Muscle layer of duodenum (tissue), 2 donors: ENCODE data around the gene TMEM176B.

Experiments
- H3K27ac ChIP-seq: one replicate; pipeline ENCODE4 v1.7.0; 2013; ENCODE audit warnings: mild to moderate bottlenecking, low read length
- H3K27me3 ChIP-seq: one replicate; pipeline ENCODE4 v1.7.0; 2013; ENCODE audit warnings: low read depth, mild to moderate bottlenecking, control low read depth, low read length
- H3K36me3 ChIP-seq, 2 donors: one replicate each; pipeline ENCODE4 v1.7.0; 2013; ENCODE audit warnings: low read length in 2 of 2, control low read depth in 1 of 2, mild to moderate bottlenecking in 1 of 2; ENCODE audit not compliant: insufficient read depth in 2 of 2, control insufficient read depth in 1 of 2
- H3K4me1 ChIP-seq, 2 donors: one replicate each; pipeline ENCODE4 v1.7.0; 2013; ENCODE audit warnings: low read length in 2 of 2, mild to moderate bottlenecking in 2 of 2, control low read depth in 1 of 2, moderate library complexity in 1 of 2; ENCODE audit not compliant: insufficient read depth in 2 of 2, control insufficient read depth in 1 of 2
- H3K4me3 ChIP-seq, 2 donors: one replicate each; pipeline ENCODE4 v1.7.0; 2013; ENCODE audit warnings: low read length in 2 of 2, low read depth in 1 of 2, mild to moderate bottlenecking in 1 of 2
- H3K9me3 ChIP-seq, 2 donors: one replicate each; pipeline ENCODE4 v1.7.0; 2013; ENCODE audit warnings: low read length in 2 of 2, control low read depth in 1 of 2, mild to moderate bottlenecking in 1 of 2; ENCODE audit not compliant: control insufficient read depth in 1 of 2
- donor health status: healthy.

The TMEM176B gene

GRCh38 chr7:150801242-150801945 lies 1.2 kb upstream of the TMEM176B start:
- peaks cover 4% of the 10 kb centered on the region for H3K27me3 ChIP-seq
- H3K4me1 ChIP-seq, result peaks cover 9 to 11% of the 10 kb centered on the region in 2 donors
- peaks cover 10 to 12% of the 10 kb centered on the region in 2 donors for H3K9me3 ChIP-seq
- peak overlapping the region; percentile 57 to 75 for H3K4me3 ChIP-seq
- H3K27ac ChIP-seq, result peak overlapping the region; percentile 45
- H3K36me3 ChIP-seq, result peaks cover 17 to 24% of the 10 kb centered on the region in 2 donors

GRCh38 chr7:150800581-150801241 lies 547 bp upstream of the TMEM176B start, which contains the start of gene TMEM176A:
Gene TMEM176A (plus strand): TSS chr7:150800769. CDS start chr7:150801551, 782 bp downstream.
- Histone ChIP-seq H3K36me3 (peaks cover 16 to 18% of the 10 kb centered on the region in 2 donors), H3K4me3 (peak within 1 kb of the TSS; percentile 73 to 75), H3K9me3 (peaks cover 4 to 8% of the 10 kb centered on the region in 2 donors), H3K27me3 (peaks cover 4% of the 10 kb centered on the region), H3K27ac (peak within 1 kb of the TSS; percentile 53), H3K4me1 (peaks cover 9 to 11% of the 10 kb centered on the region in 2 donors)

- H3K27ac ChIP-seq, result peak overlapping the region; percentile 53
- H3K4me3 ChIP-seq, result peak overlapping the region; percentile 73 to 75
- H3K9me3 ChIP-seq, result peaks cover 0 to 2% of the 10 kb centered on the region in 2 donors
- H3K27me3 ChIP-seq, result peaks cover 4% of the 10 kb centered on the region
- peaks cover 9 to 11% of the 10 kb centered on the region in 2 donors for H3K4me1 ChIP-seq
- H3K36me3 ChIP-seq, result peaks cover 2 to 13% of the 10 kb centered on the region in 2 donors
Observed at GRCh38 chr7:150799156-150799555, 1.0 kb downstream of the TMEM176B start.

GRCh38 chr7:150797661-150798060 lies 2.5 kb downstream of the TMEM176B start:
- Histone ChIP-seq H3K4me3 (no peak overlapping the region), H3K27me3 (peaks cover 4% of the 10 kb centered on the region), H3K4me1 (peaks cover 9 to 11% of the 10 kb centered on the region in 2 donors), H3K27ac (no peak overlapping the region), H3K9me3 (peaks cover 0 to 2% of the 10 kb centered on the region in 2 donors), H3K36me3 (peaks cover 0 to 16% of the 10 kb centered on the region in 2 donors)

GRCh38 chr7:150793569-150794238 lies 6.5 kb downstream of the TMEM176B start:
- Histone ChIP-seq H3K4me3 (no peak overlapping the region), H3K9me3 (peaks cover 0 to 2% of the 10 kb centered on the region in 2 donors), H3K27me3 (no peaks in the 10 kb centered on the region), H3K36me3 (peaks cover 10 to 27% of the 10 kb centered on the region in 2 donors), H3K27ac (no peak overlapping the region), H3K4me1 (peaks cover 0 to 5% of the 10 kb centered on the region in 2 donors)

GRCh38 chr7:150791746-150792452 lies 8.3 kb downstream of the TMEM176B start:
- peaks cover 0 to 2% of the 10 kb centered on the region in 2 donors for H3K9me3 ChIP-seq
- peaks cover 13 to 23% of the 10 kb centered on the region in 2 donors for H3K4me1 ChIP-seq

GRCh38 chr7:150791304-150791703 lies 8.9 kb downstream of the TMEM176B start:
- peaks cover 15 to 25% of the 10 kb centered on the region in 2 donors for H3K4me1 ChIP-seq
- H3K4me3 ChIP-seq, result no peak overlapping the region
- H3K27ac ChIP-seq, result no peak overlapping the region
- no peaks in the 10 kb centered on the region for H3K27me3 ChIP-seq
- peaks cover 0 to 2% of the 10 kb centered on the region in 2 donors for H3K9me3 ChIP-seq
- peaks cover 10 to 27% of the 10 kb centered on the region in 2 donors for H3K36me3 ChIP-seq

More at GRCh38 chr7:150791746-150792452, 8.3 kb downstream of the TMEM176B start:
- peaks cover 10 to 27% of the 10 kb centered on the region in 2 donors for H3K36me3 ChIP-seq
- H3K27me3 ChIP-seq, result no peaks in the 10 kb centered on the region
- H3K27ac ChIP-seq, result no peak overlapping the region
- no peak overlapping the region for H3K4me3 ChIP-seq

GRCh38 chr7:150790416-150791075 lies 9.6 kb downstream of the TMEM176B start:
- Histone ChIP-seq H3K27ac (no peak overlapping the region), H3K4me3 (no peak overlapping the region), H3K36me3 (peaks cover 10 to 21% of the 10 kb centered on the region in 2 donors)

GRCh38 chr7:150788474-150789269 lies 11.5 kb downstream of the TMEM176B start:
- Histone ChIP-seq H3K4me1 (peaks cover 31 to 34% of the 10 kb centered on the region in 2 donors), H3K4me3 (no peak overlapping the region), H3K27ac (peak overlapping the region; percentile 82), H3K27me3 (no peaks in the 10 kb centered on the region), H3K9me3 (no peaks in the 10 kb centered on the region), H3K36me3 (peaks cover 10 to 16% of the 10 kb centered on the region in 2 donors)

More at GRCh38 chr7:150790416-150791075, 9.6 kb downstream of the TMEM176B start:
- Histone ChIP-seq H3K9me3 (no peaks in the 10 kb centered on the region), H3K27me3 (no peaks in the 10 kb centered on the region), H3K4me1 (peaks cover 21 to 25% of the 10 kb centered on the region in 2 donors)
